Kasumi-1 (cell line): ENCODE measurements around the gene RAB43.
"Not testable (repeated sequence)": the region's sequence is repeated elsewhere in the genome, so short reads cannot be mapped to it uniquely, and the experiment has no call there.

Source experiments
- DNase-seq, 2 experiments: peaks; one replicate each; lab custom pipeline; 2025; lab: John Stamatoyannopoulos, UW

RAB43 gene

DNA sequence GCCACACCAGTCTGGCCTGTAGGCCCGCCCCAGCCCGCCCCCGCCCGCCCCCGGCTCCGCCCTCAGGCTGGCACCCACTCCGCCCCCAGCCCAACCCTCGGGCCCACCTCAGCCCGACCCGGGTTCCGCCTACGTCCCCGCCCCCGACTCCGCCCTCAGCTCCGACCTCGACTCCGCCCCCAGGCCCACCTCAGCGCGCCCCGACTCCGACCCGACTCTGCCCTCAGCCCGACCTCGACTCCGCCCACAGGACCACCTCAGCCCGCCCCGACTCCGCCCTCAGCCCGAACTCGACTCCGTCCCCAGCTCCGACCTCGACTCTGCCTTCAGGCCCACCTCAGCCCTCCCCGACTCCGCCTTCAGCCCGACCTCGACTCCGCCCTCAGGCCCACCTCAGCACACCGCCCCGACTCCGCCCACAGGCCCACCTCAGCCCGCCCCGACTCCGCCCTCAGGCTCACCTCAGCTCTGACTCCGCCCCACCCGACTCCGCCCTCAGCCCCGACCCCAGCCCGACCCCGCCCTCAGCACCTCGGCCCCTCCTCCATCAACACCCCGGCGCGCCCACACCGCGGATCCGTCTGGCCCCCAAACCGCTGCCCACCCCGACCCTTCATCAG, at the start of gene RAB43:
TSS of gene RAB43 (minus strand) at position 13 of the 620 bp plus-strand sequence. CDS start 315 bp downstream, outside the sequence.
- DNase-seq = peak; percentile 71 to 82

DNA sequence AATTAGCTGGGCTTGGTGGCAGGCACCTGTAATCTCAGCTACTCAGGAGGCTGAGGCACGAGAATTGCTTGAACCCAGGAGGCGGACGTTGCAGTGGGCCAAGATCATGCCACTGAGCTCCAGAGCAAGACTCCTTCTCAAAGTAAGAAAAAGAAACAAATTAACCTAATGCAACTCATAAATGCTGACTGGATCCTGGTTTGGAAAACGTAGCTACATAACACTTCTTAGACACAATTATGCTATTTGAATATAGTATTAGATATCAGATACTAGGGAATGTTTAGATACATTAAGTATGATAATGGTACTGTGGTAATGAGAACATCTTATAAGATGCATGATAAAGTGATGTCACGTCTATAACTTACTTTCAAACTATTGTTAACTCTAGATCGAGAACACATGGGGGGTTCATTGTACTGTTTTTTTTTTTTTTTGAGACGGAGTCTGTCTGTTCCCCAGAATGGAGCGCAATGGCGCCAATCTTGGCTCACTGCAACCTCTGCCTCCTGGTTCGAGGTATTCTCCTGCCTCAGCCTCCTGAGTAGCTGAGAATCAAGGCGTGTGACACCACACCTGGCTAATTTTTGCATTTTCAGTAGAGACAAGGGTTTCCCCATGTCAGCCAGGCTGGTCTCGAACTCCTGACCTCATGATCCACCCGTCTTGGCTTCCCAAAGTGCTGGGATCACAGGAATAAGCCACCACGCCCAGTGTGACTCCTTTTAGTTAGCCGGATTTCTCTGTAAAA, 45.2 kb upstream of the RAB43 start:
- DNase-seq = no peak

DNA sequence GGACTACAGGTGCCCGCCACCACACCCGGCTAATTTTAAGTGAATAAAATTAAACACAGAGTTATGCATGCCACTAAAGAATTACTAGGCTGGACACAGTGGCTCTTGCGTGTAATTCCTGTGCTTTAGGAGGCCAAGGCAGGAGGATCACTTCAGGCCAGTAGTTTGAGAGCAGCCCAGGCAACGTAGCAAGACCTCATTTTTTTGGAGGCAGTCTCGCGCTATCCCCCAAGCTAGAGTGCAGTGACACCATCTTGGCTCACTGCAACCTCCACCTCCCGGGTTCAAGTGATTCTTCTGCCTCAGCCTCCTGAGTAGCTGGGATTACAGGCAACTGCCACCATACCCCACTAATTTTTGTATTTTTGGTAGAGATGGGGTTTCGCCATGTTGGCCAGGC, 44.0 kb upstream of the RAB43 start:
- DNase-seq = not testable (repeated sequence)

DNA sequence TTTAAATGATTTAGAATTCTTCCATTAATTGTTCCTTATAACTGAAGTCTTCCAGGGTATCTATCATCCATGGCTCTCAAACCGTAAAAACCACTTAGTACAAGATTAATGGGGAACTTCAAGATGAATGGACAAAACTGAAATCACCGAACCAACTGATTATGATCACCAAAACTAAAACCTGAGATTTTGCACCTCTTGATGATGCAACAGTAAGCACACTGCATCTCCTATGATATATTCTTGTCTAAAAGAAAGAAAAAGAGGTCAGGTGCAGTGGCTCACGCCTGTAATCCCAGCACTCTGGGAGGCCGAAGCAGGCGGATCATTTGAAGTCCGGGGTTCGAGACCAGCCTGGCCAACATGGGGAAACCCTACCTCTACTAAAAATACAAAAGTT, 42.9 kb upstream of the RAB43 start:
- DNase-seq = no peak

DNA sequence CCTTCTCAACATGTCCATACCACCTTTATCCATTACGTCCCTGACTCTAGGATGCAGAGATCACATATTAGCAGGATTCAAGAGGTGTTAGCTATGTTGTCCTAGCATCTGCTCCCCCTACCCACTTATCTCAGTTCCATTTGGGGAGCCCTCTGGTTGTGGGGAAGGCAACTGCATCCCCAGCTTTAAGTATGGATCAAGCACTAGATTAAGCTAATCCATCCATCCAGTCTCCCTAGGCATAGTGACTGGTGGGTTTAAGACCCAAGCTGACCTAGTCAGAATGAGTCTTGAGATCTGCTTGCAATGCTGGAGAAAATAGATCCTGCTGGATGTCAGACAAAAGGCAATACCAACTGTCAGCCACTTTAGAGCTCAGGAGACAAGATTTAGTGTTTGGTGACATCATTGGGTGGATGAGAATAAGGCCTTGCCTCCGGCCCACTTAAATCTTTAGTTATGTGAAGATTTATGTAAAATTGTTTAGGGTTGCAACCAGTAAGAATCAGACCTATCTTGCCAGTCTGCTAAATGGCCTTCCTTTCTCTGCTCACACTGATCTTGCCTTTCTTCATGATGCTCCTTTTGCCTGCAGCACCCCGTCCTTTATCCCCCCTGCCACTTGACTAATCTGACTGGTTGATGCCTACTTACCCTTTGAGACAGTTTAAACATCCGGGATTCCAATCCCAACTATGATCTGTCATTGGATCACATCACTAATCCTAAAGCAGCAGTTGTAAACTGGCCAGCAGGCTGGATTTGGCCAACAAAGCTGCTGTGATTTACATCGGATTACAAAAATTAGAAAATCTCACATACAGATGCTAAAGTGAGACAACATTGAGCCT, 41.4 kb upstream of the RAB43 start:
- DNase-seq = peak; percentile 36 to 52

DNA sequence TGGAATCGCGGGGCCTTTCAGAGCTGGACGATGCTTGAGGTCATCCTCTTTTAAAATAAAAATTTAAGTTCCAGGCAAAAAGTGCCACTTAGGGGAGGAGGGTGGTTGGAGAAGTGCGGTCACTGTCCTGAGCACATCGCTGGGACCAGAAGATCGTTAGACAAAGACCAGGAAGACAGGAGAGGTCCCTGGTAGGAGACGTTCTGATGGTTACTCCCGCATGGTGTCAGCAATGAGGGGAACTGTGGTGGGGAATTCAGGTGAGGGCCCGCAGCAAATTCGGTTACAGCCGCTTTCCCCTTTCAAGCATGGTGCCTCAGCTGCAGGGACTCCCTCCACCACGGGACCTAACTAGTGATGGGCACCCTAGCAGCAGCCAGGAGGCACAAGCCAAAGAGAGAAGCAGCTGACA, 40.3 kb upstream of the RAB43 start:
- DNase-seq = peak; percentile 33 to 57

DNA sequence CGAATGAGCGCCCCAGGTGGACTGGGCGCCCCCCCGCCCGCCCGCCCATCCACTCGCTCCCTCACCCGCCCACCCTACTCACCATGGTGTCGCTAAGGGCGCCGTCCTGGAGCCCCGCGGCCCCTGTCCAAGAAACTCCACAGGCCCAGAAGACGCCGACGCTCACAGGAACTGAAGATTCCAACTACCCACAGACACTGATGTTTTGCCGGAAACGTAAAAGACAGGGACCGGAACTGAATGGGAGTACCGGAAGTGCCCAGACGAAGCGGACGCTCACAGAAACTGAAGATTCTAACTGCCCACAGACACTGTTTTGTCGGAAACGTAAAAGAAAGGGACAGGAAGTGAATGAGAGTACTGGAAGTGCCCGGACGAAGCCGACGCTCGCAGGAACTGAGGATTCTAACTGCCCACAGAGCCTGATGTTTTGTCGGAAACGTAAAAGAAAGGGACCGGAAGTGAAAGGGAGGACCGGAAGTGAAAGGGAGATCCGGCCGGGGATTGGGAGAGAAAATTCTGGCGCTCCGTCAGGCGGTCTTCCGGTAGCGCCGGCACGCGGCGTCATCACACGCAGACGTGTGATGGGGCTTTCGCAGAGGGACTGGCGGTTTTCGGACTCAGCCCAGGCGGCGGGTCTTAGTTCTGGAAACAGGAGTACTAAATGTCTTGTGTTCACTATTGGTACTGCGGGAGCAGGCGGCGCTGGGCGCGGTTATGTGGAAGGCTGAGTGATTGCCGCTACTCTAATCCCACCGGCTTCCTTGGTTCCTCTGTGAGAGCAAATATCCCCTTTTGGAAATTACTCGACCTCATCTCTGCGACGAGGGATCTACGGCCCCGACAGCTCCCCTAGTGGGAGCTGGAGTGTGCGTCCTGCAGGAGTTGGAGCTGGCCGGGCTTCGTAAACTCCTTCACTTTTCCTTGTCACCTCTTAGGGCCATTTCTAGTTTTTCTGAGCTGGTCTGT, 39.6 kb upstream of the RAB43 start, which contains the start of gene ISY1:
TSS of gene ISY1 (minus strand) at position 173 of the 969 bp plus-strand sequence. CDS start at position 85, 88 bp downstream.
- peak; percentile 99 for DNase-seq

DNA sequence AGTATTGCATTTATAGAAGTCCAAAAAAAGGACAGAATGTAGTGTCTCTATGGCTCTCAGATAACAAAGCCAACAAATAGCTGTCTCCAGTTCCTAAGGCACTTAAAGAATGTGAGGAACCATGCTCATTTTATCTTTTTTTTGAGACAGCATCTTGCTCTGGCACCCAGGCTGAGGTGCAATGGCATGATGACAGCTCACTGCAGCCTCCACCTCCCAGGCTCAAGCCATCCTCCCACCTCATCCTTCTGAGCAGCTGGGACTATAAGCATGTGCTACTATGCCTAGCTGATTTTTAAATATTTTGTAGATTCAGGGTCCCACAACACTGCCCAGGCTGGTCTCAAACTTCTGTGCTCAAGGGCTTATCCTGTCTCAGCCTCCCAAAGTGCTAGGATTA, 23.2 kb upstream of the RAB43 start:
- no peak for DNase-seq

DNA sequence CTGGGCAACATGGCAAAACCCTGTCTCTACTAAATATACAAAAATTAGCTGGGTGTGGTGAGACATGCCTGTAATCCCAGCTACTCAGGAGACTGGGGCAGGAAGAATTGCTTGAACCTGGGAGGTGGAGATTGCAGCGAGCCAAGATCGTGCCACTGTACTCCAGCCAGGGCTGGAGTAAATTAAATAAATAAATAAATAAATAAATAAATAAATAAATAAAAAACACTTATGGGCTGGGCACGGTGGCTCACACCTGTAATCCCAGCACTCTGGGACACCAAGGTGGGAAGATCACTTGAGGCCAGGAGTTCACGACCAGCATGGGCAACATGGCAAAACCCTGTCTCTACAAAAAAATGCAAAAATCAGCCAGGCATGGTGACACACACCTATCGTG, 19.4 kb upstream of the RAB43 start:
- DNase-seq = not testable (repeated sequence)

DNA sequence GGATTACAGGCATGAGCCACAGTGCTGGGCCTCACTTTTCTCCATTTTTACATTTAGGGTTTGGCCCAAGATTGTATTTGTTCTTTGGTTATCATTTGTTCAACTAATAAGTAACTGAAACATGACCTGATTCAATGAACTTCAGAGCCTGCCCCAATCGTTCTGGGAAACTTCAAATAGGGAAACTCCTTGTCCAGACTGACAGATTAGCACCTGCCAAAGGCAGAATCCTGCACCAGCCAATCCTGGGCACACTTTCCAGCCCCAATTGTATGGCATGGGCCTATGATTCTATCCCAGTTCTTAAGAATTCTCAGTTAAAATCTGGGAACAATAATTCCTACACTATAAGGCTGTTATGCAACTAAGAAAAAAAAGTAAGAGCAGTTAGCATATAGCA, 18.3 kb upstream of the RAB43 start:
- no peak for DNase-seq

DNA sequence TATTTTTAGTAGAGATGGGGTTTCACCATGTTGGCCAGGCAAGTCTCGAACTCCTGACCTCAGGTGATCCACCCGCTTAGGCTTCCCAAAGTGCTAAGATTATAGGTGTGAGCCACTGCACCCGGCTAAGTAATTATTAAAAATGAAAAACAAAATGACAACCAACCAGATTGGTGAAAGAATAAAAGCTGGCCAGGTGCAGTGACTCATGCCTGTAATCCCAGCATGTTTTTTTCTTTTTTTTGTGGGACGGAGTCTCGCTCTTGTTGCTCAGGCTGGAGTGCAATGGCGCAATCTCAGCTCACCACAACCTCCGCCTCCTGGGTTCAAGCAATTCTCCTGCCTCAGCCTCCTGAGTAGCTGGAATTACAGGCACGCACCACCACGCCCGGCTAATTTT, 14.7 kb upstream of the RAB43 start:
- DNase-seq = not testable (repeated sequence)

DNA sequence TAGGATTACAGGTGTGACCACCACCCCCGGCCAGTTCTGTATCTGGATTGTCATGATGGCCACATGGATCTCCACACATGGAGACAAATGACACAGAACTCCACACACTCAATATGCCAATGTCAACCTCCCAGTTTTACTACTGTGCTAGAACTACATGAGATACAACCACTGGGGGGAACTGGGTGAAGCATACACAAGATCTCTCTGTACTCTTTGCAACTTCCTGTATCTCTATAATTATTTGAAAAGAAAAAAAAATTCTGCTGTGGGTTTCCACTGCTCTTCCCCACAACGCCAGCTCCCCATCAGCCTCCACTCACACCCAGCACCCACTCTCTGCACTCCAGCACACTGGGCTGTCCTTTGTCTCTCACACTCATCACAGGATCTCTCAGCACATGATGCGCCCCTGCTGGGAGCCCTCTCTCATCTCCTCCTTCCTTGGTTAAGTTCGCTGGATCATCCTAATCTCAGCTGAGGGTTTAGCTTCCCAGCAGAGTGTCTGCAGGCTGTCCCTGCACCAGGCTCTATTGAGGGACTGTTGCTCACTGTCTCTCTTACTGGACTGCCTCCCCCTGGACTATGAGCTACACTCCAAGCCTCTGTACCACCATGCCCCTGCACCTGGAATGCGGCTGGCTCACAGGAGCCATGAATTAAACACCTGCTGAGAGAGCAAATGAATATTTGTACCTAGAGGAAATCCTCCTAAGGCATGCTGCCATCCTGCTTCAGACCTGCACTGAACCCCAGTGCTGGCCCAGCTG, 10.7 kb upstream of the RAB43 start:
- peak in 1 of 2 experiments; percentile 7 for DNase-seq

DNA sequence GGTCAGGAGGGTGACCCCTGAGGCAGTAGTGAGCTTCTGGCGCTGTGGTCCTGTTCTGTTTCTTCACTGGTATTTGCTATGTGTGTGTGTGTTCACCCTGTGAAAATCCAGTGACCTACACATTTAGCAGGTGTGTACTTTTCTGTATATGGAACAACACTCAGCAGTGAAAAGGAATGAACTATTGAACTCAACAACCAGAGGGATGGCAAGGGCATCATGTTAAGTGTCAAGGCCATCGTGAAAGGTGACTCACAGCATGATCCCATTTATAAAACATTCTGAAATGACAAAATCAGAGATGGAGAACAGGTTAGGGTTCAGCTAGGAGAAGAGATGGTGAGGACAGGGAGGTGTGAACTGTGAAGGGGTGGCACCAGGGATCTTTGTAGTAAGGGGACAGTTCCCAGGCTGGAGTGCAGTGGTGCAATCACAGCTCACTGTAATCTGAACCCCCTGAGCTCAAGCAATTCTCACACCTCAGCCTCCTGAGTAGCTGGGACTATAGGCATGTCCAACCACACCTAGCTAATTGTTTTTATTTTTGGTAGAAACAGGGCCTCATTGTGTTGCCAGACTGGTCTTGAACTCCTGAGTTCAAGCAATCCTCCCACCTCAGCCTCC, 10.0 kb upstream of the RAB43 start:
- peak in 1 of 2 experiments; percentile 22 for DNase-seq

DNA sequence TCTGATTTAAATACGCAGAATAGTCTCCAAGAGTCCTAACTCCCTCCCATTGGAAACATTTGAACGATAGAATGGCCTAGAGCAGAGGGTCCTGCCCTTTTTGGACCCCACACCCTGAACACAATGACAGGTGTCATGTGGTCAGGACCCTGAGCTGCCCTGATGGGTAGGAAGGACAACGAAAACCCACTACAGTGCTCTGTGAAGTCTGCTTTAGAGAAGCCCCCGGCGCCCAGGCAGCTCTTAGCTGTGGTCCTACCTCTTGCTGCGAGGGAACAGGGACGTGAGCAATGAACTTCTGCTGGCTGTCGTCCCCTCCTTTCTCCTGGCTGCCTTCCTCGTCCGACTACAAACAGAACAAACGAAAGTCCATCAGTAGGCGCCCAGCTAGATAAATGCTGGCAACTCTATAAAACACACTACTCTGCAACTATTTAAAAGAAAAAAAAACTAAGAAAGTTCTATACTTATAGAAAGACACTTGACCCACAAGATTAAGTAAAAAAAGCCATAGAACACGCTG, 8.7 kb upstream of the RAB43 start:
- no peak for DNase-seq

DNA sequence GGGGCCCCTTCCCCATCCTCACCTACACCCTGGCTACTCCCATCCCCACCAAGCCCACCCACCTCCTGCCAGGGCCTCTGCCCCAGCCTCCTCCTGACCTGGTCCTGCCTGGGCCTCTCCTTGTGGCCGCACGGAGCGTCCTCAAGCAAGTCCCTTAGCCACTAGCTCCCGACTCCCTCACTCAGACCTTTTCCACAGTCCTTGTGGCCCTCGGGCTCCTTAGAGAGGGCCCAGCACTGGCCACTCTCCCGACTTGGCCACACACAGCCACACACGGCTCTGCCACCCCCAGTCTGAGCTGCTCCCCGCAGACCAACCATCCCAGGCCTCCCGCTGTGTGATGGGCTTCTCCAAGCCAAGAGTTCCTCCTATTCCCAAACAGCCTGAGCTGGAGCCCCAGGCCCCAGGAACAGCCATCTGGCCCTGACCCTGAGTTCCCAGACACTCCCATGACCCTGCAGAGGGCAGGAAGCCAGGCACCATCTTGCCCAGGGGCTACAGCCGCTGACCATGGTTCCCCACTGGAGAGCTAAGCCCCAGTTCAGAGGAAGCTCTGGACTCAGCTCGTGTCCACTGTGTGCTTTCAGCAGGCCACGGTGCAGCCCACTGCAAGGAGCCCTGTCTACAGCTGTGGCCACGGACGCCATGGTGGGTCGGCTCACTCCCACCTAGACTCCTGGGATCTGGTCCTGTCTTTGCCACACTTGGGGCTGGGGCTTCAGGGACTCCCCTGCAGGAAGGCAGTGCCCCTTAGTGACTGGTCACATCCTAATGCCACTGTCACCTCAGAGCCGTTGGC, 7.0 kb upstream of the RAB43 start:
- no peak for DNase-seq

DNA sequence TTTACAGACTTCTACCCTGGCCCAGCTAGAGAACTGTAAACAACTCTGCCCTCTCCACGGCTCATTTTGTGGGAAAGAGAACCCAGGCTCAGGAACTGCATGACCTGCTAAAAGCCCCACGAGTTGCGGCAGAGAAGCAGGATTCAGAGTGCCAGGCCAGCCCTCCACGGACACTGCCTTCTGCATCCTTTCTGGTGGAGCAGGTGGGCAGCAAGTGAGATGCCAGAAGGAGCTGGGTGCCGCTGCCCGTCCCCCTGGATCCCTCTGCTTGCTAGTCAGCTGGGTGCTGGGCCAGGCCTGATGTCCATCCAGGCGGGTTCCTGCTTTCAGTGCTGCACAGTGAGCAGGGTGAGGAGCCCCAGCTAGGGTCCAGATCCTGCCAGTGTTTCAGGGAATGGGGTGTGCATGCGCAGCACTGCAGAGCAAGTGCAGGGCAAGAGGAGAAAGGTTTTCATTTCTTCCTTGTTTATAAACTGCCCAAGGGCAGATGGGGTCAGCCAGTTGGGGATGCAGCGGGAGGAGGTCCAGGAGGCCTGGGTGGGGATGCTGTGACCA, 5.2 kb upstream of the RAB43 start:
- no peak for DNase-seq

DNA sequence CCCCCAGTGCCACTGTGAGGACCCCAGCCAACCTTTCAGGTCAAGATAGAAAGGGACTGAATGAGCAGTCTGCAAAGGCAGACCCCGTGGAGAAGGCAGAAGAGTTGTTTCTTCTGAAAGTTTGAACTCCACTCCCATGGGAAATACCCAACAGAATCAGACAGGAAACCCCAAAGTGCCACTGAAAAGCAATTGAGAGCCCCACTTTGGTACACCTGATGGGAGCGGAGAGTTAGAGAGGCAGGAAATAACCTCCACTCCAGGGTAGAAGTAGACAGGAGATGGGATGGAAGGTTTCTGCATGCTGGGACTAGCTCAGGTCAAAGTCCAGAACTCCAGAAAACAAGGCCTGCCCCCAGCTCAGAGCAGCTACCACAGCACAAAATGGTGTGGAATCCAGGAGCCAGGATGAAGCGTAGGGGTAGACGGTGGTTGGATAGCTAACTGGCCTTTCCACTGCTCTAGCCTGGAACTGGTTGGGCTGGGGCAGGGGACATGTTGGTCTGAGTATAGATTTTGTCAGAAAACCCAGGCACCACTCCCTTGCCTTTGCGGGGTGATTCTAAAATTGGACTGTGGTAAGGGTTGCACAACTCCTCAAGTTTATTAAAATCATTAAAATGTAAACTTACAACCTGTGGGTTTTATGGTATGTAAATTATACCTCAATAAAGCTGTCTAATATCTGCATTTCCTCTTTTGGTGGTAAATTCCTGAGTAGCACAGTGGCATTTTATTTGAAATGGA, 1.9 kb upstream of the RAB43 start:
- DNase-seq = peak in 1 of 2 experiments; percentile 36
